HG03521 (cell line): ENCODE results near the gene SCAMP2.

ENCODE experiments used
- ATAC-seq: cut with Tn5 transposase; IDR thresholded peaks from one replicate; pipeline ENCODE4 v1.9.1; 2021; ENCODE audit warnings: mild to moderate bottlenecking, moderate library complexity; ENCODE audit not compliant: unreplicated experiment

SCAMP2 gene

GRCh38 chr15:74799255-74799855, 73.8 kb downstream of the SCAMP2 start:
- no peak for ATAC-seq

GRCh38 chr15:74798388-74799254, 74.5 kb downstream of the SCAMP2 start:
- no peak for ATAC-seq

- ATAC-seq, result no peak
Measured at GRCh38 chr15:74795966-74796625, 77.1 kb downstream of the SCAMP2 start.

- ATAC-seq, result no peak
Measured at GRCh38 chr15:74794970-74795349, 78.2 kb downstream of the SCAMP2 start.

- ATAC-seq, result no peak
Measured at GRCh38 chr15:74794248-74794969, 78.8 kb downstream of the SCAMP2 start.
